HG03558 (cell line): ENCODE data around the gene AMIGO2.
"Not testable (repeated sequence)": the region's sequence is repeated elsewhere in the genome, so short reads cannot be mapped to it uniquely, and the experiment has no call there.

Experiments used
- ATAC-seq: cut with Tn5 transposase; IDR thresholded peaks from one replicate; pipeline ENCODE4 v1.9.1; 2021; ENCODE audit warnings: moderate number of reproducible peaks; ENCODE audit not compliant: unreplicated experiment; ENCODE audit errors: extremely low read depth

Gene AMIGO2

DNA sequence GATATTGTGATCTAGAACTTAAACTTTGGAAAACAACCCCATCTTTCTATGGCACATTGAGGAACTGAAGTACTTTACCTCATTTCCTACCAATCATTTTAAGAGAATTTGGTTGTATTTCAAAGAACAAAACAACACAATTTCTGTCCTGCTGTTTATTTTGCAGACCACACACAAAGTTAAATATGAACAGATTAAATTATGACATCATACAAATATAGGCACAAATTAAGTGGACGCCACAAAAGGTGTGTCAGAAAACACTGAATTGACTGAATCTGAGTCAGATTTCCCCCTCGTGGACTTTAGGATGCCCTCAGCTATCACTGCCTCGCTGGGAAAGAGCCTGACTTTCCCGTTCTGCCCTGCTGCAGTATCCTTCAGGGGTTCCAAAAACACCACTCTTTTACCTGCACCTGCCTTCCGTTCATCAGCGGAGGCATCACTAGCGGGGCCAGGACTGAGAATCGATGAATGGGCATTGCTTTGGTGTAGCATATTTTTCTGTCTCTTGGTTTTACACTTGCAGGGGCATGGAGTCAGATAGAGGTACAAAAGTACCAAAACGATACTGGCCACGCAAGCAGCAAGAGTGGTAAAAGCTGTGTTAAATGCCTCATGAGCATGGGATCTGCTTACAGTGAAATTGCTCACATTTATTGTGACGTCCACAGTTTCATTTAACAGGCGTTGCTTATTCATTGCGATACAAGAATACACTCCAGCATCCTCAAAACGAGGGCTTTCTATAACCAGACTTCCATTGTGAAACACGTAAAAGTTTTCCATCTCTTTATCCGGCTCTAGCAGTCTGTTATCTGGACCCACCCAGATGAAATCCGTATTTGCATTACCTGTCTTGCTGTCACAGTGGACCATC is 2.3 kb downstream of the AMIGO2 start:
- no peak for ATAC-seq

DNA sequence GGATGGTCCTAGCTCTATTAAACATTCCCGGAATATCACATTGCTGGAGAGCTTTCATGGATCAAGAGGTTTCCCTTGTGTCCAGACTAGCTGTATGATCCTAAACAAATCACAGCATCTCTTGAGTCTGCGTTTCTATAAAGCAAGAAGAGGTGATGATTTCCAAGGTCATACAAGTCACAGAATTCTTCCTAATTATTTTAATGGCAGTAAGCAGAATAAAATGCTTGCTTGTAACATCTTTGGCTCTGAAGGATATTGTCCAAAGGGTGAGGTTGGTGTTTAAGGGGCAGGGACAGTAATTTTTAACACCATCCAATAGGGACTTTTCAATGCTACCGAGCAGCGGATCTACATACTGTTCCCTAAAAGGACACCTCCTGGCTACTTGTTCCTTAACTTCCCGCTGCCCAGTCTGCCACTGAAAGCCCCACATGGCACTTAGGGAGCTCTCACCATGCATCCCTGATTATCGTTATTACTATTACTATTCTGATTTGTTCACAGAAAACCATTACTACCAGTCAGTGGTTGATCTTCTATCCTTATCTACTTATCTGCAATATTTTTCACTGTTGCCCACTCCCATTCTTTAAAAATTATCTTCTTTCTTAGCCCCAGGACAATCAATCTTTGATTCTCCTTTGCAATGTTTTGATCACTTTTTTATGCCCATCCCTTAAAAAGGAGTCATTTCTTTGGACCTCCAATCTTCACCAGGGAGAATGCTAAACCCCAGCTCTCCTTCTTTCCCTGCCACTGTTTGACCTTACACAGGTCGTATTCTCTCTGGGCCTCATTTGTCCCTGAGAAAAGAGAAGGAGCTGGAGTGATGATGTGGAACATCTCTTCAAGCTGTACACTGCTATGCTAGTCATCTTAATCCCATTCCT is 4.3 kb downstream of the AMIGO2 start:
- no peak for ATAC-seq

DNA sequence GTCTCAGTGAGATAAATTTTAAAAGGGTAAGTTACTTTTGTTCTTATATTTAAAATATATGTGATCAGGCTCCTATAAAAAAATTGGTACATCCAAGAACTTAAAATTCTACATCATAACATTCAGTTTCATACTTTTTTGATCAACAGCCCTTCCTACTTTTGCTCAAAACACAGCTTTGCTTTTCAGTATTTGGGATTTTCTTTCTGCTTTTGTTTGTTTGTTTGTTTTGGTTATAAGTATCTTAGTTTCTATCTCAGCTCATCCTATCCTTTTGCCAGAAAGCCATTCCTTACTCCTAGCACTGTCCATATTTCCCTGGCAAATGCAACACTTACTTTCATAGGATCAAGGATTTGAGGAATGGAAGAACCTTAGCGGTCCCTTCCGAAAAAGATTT is 5.0 kb downstream of the AMIGO2 start:
- ATAC-seq = no peak

- ATAC-seq = no peak
Observed at GRCh38 chr12:47073951-47074350, 5.8 kb downstream of the AMIGO2 start.

- no peak for ATAC-seq
Observed at GRCh38 chr12:47071241-47071852, 8.4 kb downstream of the AMIGO2 start.

DNA sequence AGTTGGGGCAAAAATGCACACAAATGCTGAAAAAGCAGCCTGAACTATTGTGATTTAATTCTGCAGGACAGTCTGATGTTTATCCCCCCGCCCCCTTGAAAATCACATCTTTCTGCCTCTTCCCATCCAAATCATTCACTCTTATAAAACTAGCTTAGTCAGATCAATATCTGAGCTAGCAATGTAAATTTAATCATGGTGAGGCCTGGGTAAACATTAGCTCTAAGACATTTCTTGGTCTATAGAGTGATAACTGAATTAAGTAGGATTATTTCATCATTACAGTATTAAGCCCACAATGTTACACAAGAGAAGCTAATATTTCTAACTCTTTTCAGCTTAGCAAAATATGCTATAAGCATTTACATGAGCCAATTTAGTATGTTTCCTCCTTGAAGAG is 9.4 kb downstream of the AMIGO2 start:
- ATAC-seq = no peak

GRCh38 chr12:47068539-47068938 is 11.2 kb downstream of the AMIGO2 start:
- no peak for ATAC-seq

GRCh38 chr12:47067771-47068431 is 11.9 kb downstream of the AMIGO2 start:
- ATAC-seq = no peak

DNA sequence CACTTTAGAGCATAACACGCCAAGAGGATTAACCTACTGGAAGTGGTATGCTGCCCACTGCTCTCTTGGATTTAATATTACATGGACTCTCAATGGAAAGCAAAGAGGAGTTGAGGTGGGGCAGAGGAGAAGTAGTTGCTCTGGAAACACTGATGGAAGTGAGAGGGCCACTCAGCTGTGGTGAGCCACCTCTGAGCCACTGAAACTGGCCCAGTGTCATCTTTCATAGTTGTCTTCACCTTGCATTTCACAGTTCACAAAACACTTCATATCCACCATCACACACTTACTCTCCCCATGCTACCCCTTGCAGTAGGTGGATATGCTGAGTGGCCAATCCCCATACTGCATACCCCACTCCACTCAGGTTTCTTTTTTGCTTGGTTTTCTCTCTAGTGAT is 12.6 kb downstream of the AMIGO2 start:
- no peak for ATAC-seq

DNA sequence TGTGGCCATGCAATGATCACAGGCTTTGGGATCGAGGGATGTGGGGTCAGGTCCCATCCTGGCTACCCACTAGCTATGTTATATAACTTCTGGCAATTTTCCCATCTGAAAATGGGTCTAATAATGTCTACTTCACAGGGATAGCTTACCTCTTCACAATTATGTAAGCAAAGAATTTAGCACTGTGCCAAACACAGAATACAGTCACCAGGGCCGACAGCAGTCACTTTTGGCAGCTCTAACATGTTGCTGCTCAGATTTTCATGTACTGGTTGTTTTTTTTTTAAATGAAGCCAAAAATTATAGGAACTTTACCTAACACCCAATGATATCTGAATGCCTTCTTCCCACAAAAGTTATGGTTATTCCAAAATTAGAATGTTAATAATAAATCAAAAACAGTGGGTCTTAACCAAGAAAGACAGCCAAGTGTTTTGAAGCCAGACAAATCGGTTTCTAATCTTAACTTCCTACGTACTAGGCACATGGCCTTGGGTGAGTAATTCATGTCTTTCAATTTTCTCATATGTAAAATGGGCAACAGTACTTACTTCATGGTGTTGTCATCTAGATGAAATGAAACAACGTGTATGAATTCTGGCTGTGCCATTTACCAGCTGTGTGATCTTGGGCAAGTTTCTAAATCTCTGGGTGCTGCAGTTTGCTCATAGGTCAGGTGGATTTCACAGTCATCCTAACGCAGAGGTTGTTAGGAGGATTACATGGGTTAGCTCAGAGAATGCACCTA is 13.3 kb downstream of the AMIGO2 start:
- no peak for ATAC-seq

DNA sequence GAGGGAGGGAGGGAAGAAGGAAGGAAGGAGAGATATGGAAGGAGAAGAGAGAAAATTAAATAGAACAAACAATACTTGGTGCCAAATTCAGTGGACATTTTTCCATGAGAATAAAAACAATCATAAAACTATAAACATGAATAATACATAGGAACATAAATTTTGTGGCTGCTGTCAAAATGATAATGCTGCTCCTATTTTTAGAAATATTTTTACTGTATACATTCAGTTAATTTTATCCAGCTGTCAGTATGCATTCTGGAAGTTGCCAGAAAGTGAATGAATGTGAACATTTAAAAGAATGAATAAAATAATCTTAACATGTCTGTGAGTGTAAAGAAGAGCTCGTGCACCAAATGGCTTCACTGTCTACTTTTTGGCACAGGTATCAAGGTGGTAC is 14.2 kb downstream of the AMIGO2 start:
- ATAC-seq = no peak

- ATAC-seq = not testable (repeated sequence)
Observed at GRCh38 chr12:47058640-47059039, 21.1 kb downstream of the AMIGO2 start.

GRCh38 chr12:47056944-47057343 is 22.8 kb downstream of the AMIGO2 start:
- ATAC-seq = not testable (repeated sequence)

GRCh38 chr12:47055856-47056255 is 23.9 kb downstream of the AMIGO2 start:
- ATAC-seq = not testable (repeated sequence)

DNA sequence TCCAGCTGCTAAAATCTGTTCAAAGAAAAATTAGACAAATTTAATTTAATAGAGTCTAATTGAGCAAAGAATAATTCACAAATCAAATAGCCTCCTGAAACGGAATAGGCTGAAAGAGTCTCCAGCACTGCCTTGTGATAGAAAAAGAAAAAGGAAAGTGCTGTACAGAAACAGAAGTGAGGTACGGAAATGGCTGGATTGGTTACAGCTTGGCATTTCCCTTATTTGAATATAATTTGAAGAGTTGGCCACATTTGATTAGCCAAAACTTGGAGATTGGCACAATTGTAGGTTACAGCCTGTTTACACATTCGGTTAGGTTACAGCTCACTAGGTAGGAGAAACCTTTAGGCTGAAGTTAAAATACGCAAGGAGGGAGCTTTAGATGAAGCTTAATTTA is 25.1 kb downstream of the AMIGO2 start:
- ATAC-seq = no peak

GRCh38 chr12:47053961-47054360 is 25.8 kb downstream of the AMIGO2 start:
- no peak for ATAC-seq

GRCh38 chr12:47052274-47052673 is 27.5 kb downstream of the AMIGO2 start:
- no peak for ATAC-seq

DNA sequence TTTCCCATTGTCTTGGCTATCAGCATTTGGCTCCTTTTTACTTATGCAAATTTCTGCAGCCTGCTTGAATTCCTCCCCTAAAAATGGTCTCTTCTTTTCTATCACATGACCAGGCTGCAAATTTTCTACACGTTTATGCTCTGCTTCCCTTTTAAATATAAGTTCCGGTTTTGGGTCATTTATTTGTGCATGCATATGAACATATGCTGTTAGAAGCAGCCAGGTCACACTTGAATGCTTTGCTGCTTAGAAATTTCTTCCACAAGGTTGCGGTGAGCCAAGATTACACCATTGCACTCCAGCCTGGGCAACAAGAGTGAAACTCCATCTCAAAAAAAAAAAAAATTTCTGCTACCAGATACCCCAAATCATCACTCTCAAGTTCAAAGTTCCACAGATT is 28.5 kb downstream of the AMIGO2 start:
- ATAC-seq = not testable (repeated sequence)

- ATAC-seq = no peak
Observed at GRCh38 chr12:47048541-47048940, 31.2 kb downstream of the AMIGO2 start.

GRCh38 chr12:47041327-47041726 is 38.4 kb downstream of the AMIGO2 start:
- no peak for ATAC-seq
